ENCODE results near the gene FRY.
A peak's percentile ranks its signal among the peaks of the same experiment; 100 is the strongest.
"Not testable (repeated sequence)": the region's sequence is repeated elsewhere in the genome, so short reads cannot be mapped to it uniquely, and the experiment has no call there.

FRY gene

GRCh38 chr13:32041429-32041828 lies 9.9 kb downstream of the FRY start:
- no peak for DNase-seq (ENCODE audit: low spot score)

DNA sequence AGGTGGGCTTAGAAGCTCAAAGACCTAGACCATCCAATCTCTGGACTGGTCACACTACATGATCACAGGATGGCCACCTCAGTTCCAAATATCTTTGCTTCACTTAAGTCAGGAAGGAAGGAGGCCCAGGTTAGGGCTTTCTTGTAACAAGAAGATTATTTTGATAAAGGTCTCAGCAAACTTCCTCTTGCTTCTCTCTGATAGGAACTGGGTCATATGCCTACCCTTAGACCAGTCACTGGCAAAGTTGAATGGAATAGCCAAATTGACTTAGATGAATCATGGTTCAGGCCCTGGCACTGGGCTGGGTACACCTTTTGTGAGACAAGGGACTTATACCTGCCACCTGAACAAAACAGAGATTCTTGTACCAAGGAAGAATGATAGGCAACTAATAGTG lies 11.0 kb downstream of the FRY start:
- no peak for DNase-seq (ENCODE audit: low spot score)

- DNase-seq (ENCODE audit: low spot score) = no peak
These were observed 12.9 kb downstream of the FRY start for GRCh38 chr13:32044446-32044845.

DNA sequence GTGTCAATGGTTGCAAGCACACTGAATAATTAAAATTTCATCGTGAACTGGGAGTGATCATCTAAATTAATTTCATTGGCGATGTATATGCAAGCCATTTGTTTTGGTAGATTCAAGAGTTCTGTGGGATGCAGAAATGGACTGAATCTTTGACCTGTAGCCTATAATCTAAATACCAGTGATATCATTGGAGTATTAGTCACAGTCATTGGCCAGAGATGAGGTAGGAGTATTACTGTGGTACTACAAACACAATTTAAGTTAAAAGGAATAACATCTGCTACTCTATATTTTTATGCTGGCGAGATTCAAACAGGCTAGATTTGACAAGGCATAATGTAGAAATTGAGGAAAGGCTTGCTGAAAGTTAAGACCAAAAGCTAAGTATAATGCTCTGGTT lies 14.0 kb downstream of the FRY start:
- DNase-seq (ENCODE audit: low spot score) = no peak

- DNase-seq (ENCODE audit: low spot score) = peak; percentile 56
These were observed 14.6 kb downstream of the FRY start for GRCh38 chr13:32045982-32046785.

DNA sequence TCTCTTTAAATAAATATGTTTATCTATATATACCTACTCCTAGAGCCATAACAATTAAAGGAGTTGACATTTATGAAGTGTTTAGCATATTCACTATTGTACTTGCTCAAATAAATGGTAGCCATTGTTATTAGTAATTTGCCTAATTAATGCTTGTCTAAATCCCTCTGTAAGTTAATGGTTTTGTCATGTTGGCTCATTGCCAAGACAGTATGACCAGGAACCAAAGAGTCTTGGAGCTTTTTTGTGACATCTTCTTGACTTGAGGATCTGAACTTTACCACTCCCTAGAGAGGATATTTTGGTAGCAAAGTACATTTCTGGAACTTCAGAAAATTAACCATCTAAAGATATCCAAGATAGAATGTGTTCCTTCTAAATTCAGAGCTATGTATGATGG lies 15.5 kb downstream of the FRY start:
- DNase-seq (ENCODE audit: low spot score) = no peak

DNA sequence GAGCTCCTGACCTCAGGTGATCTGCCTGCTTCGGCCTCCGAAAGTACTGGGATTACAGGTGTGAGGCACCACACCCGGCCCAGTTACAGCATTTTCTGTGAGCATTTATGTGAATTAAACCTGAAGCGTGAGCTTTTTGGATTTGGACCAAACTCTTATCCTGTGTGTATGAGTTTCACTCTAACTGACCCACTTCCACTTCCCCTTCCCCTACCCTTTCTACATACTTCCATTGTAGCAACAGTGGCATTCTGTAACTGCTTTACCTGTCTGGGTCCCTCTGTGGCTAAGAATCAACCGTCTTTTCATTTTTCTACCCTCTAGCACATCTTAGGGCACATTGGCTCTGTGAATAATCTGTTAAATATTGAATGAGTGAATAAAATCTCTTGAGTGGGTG lies 16.2 kb downstream of the FRY start:
- no peak for DNase-seq (ENCODE audit: low spot score)

- DNase-seq (ENCODE audit: low spot score) = peak; percentile 32
These were observed 17.2 kb downstream of the FRY start for GRCh38 chr13:32048816-32049215.

- DNase-seq (ENCODE audit: low spot score) = no peak
These were observed 19.6 kb downstream of the FRY start for GRCh38 chr13:32051156-32051555.

- peak; percentile 33 for DNase-seq (ENCODE audit: low spot score)
These were observed 24.7 kb downstream of the FRY start for GRCh38 chr13:32056316-32056715.

- not testable (repeated sequence) for DNase-seq (ENCODE audit: low spot score)
These were observed 25.8 kb downstream of the FRY start for GRCh38 chr13:32057325-32057724.

DNA sequence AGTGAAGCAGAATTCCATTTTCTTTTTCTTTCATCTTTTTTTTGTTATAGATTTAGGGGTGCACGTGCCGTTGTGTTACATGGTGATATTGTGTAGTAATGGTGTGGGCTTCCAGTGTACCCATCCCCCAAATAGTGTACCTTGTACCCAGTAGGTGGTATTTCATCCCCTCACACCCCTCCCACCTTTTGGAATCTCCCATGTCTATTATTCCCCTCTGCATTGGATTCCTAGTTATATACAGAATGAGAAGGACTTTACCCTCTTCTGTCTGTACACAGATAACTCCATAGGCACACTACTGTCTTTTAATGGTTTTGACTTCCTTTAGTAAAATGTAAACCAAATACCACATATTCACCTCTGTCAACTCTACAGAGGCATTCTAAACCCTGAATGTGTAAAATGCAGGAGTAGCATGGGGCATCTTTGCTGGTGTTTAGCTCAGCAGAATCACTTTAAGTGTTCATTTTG lies 28.0 kb downstream of the FRY start:
- no peak for DNase-seq (ENCODE audit: low spot score)

GRCh38 chr13:32060401-32060878 lies 28.9 kb downstream of the FRY start:
- DNase-seq (ENCODE audit: low spot score) = no peak

DNA sequence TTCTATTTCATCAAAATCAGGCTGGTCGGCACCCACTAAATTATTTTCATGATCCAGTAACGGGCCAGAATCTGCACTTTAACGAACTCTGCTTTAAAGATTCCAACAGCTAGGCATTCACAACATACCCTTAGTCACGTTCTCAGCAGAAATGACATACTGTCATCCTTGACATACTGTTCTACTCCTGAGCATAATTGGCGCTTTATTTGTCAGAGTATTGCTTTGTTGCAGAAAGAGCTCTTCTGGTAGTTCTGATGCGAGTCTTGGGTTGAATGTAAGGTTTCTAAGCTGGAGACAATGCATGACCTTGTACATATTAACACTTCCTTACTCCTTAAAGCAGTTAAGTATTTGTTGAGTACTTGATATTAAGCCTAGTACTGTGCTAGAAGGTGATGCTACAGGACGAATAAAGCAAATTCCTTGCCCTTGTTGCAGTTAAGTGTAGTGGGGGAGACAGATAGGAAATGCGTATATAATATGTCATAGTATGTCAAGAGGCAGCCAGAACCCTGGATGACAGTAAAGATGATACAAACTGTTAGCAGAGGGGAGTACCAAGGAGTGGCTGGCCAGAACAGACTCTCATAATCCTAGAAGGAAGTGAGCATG lies 32.2 kb downstream of the FRY start:
- DNase-seq (ENCODE audit: low spot score) = no peak

- DNase-seq (ENCODE audit: low spot score) = no peak
These were observed 35.8 kb downstream of the FRY start for GRCh38 chr13:32067149-32067961.

DNA sequence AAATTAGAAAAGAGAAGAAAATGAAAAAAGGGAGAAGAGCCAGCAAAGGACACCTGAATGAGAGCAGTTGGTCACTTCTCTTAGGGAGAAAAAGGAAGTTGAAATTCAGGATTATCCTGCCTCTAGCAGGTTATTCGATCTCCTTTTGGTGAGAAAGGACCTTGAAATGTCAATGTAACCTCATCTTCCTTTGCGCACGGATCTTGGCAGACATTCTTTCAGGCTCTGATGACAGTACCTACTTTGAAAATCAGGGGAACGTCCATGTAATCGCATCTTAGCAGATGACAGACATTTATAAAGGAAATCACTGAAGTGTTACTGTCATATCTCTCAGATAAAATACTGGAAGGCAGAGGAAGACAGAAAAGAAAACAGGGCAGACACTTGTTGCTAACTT lies 36.7 kb downstream of the FRY start:
- DNase-seq (ENCODE audit: low spot score) = no peak

- no peak for DNase-seq (ENCODE audit: low spot score)
These were observed 41.7 kb downstream of the FRY start for GRCh38 chr13:32073180-32073864.

DNA sequence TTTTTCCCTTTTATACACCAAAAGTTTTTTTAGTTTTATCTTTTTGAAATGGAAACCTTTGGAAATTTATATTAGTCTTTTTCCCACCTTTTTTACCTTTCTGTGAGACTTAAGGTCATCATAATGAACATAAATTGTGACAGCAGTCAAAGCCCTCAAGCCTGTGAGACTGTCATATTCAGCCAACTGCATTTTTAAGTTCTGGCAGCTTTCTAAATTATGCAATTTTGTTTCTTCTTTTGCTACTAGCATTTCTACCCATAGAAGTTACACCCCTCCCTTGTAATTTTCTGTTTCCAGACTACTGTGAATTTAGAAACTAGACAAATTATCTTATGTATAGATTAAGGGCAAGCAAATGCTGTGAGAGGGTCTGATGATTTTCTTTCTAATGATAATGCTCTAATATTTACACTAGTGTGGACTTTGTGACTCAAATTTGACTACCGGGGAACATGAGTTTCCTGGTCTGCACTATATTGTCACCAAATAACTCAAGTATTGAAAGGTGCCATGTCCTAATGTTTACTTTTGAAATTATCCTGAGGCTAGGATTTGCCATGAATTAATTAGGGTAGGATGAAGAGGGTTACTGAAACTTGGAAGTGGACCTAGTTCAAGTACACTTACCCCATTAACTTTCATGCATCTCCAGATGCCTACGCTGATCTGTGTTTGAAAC lies 43.7 kb downstream of the FRY start:
- no peak for DNase-seq (ENCODE audit: low spot score)

DNA sequence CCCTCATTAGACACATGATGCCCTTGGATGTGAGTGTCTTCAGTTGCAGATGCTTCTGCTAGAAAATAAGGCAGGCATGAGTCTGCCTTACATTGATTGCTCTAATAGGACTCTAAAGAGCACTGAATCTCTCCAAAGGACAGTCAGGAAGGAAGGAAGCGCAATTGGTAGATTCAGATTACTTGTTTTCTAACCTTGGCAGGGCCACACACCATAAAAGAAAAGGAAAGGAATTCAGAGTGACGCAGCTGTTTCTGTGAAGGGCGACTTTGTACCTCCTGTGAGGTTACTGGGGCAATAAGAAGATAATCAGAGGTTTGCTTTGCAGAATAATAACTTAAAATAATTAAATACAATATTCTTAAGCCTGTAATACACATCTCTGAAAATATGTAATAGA lies 48.0 kb downstream of the FRY start:
- no peak for DNase-seq (ENCODE audit: low spot score)

GRCh38 chr13:32080328-32080744 lies 48.8 kb downstream of the FRY start:
- no peak for DNase-seq (ENCODE audit: low spot score)

- DNase-seq (ENCODE audit: low spot score) = no peak
These were observed 50.0 kb downstream of the FRY start for GRCh38 chr13:32081591-32081990.

All from SW480 (cell line).